ENCODE results near the gene VPS54.

VPS54 gene

DNA sequence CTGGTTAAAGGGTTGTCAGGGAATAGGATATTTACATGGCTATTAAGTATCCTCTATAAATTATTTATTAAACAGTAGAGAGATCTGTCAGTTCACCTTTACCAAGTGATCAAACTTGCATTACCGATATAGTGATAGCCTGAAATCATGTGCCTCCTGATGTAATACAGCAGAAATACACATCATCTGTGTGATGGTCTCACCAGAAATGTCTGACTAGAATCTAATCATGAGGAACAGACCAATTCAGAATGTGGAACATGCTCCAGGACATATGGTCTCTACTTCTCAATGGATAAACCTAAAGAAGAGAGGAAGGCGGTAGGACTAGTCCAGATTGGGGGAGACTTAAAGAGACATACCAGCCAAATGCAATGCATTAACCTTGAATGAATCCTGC is 6.2 kb downstream of the VPS54 start:
- no peak overlapping the region for H3K4me3 ChIP-seq (ENCODE audit: low read length)
- DNase-seq (ENCODE audit: low read depth): no peak
- TF ChIP-seq, protein P1, sequence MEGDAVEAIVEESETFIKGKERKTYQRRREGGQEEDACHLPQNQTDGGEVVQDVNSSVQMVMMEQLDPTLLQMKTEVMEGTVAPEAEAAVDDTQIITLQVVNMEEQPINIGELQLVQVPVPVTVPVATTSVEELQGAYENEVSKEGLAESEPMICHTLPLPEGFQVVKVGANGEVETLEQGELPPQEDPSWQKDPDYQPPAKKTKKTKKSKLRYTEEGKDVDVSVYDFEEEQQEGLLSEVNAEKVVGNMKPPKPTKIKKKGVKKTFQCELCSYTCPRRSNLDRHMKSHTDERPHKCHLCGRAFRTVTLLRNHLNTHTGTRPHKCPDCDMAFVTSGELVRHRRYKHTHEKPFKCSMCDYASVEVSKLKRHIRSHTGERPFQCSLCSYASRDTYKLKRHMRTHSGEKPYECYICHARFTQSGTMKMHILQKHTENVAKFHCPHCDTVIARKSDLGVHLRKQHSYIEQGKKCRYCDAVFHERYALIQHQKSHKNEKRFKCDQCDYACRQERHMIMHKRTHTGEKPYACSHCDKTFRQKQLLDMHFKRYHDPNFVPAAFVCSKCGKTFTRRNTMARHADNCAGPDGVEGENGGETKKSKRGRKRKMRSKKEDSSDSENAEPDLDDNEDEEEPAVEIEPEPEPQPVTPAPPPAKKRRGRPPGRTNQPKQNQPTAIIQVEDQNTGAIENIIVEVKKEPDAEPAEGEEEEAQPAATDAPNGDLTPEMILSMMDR (conservative IDR thresholded peaks at IDR 0.05; ENCODE audit: low read length): no peak

DNA sequence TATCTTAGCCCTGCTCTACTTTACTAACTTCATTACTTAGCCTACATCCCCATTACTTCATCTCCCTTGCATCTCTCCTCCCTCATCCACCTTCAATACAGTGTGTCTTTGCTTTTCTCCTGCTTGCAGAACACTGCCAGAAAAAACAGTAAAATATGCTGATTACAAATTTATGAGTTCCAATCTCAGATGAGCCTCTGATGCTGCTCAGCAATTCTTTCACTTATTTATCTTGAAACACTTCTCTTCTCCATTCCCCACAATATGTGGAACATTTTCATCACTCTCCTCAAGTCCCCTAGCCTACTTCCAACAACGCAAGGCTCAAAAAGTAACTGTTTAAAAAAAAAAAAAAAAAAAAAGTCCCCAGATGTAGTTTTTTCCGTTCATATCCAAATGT is 7.1 kb downstream of the VPS54 start:
- no peak overlapping the region for H3K4me3 ChIP-seq (ENCODE audit: low read length)
- no peak for DNase-seq (ENCODE audit: low read depth)
- TF ChIP-seq, protein P1 (conservative IDR thresholded peaks at IDR 0.05; ENCODE audit: low read length): no peak

DNA sequence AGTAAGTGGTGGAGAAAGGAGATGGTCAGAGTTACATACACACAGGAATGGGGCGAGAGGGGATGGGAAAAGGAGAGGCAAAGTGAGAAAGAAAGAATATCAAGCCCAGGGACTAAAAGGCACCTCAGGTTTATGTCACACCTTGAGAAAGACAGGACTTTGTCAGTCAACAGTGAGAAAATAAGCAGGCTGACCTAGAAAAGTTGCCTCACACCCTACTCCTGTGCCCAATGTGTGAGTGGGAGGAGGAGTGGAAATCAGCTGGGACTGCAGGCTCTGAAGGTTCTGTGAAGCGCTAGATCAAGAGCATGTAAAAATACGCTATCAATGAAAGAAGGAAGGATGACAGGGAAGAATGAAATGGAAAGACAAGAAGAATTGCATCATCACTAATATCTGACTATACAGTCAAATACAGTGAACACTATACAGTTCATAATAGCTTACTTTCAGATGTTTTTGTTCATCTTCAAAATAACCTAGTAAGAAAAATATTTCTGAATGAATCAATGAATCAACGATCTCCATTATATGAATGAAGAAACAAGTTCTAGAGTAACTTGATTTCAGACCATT is 10.7 kb downstream of the VPS54 start:
- H3K4me3 ChIP-seq (ENCODE audit: low read length): no peak overlapping the region
- TF ChIP-seq, protein P1 (conservative IDR thresholded peaks at IDR 0.05; ENCODE audit: low read length): no peak
- no peak for DNase-seq (ENCODE audit: low read depth)

DNA sequence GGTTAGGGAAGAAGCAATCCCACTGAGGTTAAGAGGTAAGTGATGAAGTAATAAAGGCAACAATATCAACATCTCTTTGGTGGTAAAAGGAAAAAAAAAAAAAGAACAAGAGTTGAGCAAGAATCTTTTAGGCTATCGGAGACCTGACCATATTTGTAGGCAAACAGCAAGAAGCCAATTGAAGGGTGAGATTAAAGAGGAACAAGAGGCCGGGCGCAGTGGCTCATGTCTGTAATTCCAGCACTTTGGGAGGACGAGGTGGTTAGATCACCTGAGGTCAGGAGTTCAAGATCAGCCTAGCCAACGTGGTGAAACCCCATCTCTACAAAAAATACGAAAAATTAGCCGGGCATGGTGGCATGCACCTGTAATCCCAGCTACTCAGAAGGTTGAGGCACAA is 11.3 kb downstream of the VPS54 start:
- no peak for DNase-seq (ENCODE audit: low read depth)
- no peak overlapping the region for H3K4me3 ChIP-seq (ENCODE audit: low read length)
- TF ChIP-seq, protein P1 (conservative IDR thresholded peaks at IDR 0.05; ENCODE audit: low read length): no peak

DNA sequence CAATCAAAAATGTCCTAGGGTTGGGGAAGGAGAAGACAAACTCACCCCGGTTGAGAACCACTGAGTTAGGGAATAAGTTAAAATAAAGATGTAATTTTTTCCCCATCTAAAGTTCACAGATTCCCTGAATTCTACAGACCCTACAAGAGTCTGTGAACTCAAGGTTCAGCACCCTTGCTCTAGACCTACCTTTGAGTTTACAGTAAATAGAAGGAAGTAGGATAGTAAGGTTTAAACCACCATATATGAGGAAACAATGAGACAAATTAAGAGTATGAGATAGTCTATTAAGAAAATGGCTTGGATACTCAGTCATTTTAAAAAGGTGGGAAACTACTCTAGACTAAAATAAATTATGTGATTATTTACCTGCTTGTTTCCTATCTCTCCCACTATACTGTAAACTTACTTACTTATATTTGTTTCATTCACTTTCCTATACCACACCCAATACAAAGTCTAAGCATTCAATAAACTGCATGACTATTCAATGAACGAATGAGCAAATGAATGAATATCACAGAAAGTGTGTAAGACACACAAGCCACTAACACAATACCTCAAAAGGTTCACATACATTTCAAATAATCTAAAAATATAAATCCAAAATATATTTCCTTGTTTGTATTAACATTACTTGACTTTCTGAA is 13.4 kb downstream of the VPS54 start:
- H3K4me3 ChIP-seq (ENCODE audit: low read length): no peak overlapping the region
- DNase-seq (ENCODE audit: low read depth): no peak
- TF ChIP-seq, protein P1 (conservative IDR thresholded peaks at IDR 0.05; ENCODE audit: low read length): no peak

DNA sequence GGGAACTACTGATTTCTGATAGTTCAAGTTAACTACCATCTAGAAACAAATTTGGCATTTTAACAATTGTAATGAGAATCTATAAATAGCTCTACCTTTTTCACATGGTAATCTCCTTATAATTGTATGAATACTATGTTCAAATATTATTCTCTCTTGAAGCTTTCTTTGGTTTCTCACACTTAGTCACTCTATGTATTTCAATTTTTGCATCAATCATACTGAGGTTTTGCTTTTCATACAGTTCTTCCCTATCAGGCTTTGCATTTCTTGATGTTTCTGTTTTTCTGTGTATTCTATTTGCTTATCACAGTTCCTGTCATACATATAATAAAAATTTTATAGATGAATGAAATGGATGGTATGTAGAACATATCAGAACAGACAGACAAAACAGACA is 16.0 kb downstream of the VPS54 start:
- TF ChIP-seq, protein P1 (conservative IDR thresholded peaks at IDR 0.05; ENCODE audit: low read length): no peak
- DNase-seq (ENCODE audit: low read depth): no peak
- H3K4me3 ChIP-seq (ENCODE audit: low read length): no peak overlapping the region

DNA sequence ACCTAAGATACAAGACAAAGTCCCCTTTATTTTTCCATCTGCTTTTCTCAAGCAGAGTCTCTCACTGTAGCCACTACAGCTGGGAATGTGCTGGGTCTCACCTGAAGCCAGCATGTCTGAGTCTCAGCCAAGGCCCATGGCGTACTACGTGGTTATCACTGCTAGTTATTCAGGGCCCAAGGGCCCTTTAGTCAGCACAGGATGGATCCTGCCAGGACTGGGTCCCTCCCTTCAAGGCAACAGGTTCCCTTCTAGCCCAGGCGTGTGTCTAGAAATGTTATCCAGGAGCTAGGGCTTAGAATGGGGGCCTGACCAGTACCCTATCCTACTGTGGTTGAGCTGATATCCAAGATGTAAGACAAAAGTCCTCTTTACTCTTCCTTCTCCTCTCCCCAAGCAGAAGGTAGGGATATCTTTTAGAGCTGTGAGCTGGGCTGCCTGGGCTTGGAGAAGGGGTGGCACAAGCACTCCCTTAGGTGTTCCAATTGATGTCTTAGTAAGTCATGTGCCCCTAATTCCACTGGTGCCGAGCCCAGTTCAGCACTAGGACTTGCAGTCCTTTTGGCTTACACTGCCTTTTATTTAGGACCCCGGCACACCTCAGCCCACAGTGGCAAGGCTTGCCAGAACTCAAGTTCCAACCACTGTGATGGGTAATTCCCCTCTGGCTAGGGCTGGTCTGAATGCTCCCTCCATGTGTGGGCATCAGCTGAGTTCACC is 17.7 kb downstream of the VPS54 start:
- no peak overlapping the region for H3K4me3 ChIP-seq (ENCODE audit: low read length)
- TF ChIP-seq, protein P1 (conservative IDR thresholded peaks at IDR 0.05; ENCODE audit: low read length): no peak
- DNase-seq (ENCODE audit: low read depth): no peak

All from AG10803 (cell line).